GM23248 (cell line): Measurements from ENCODE around the gene MX1. TPM values are rescaled to one million over a fixed set of nuclear protein-coding genes. Genes with fewer than 3 reads are reported as not detected.

Source experiments
- DNase-seq: peaks from one replicate; pipeline ENCODE4 v3.0.0-alpha.2; 2015
- H2AFZ ChIP-seq: fragments of 200-600 bp; sonication (generic); 2 replicates; pipeline ENCODE4 v1.6.1; 2016; ENCODE audit warnings: antibody characterized with exemption
- H3F3A ChIP-seq: fragments of 200-600 bp; sonication (generic); 2 replicates; pipeline ENCODE4 v1.6.1; 2016; ENCODE audit warnings: mild to moderate bottlenecking, antibody characterized with exemption, mixed run types; ENCODE audit not compliant: insufficient read depth
- H3K27ac ChIP-seq: fragments of 200-600 bp; sonication (generic); 2 replicates; pipeline ENCODE4 v1.5.1; 2016; ENCODE audit warnings: mild to moderate bottlenecking
- H3K27me3 ChIP-seq: fragments of 200-600 bp; sonication (generic); replicated peaks from 2 replicates; pipeline ENCODE4 v1.6.1; 2016; ENCODE audit warnings: mild to moderate bottlenecking; ENCODE audit not compliant: insufficient read depth
- H3K36me3 ChIP-seq: fragments of 200-600 bp; sonication (generic); 2 replicates; pipeline ENCODE4 v1.6.1; 2016; ENCODE audit warnings: low read depth, mild to moderate bottlenecking
- H3K4me1 ChIP-seq: fragments of 200-600 bp; sonication (generic); 2 replicates; pipeline ENCODE4 v1.6.1; 2016; ENCODE audit warnings: mild to moderate bottlenecking; ENCODE audit not compliant: insufficient read depth
- H3K4me2 ChIP-seq: fragments of 200-600 bp; sonication (generic); one replicate; pipeline ENCODE4 v1.6.1; 2016; ENCODE audit warnings: mild to moderate bottlenecking; ENCODE audit not compliant: unreplicated experiment
- H3K4me3 ChIP-seq: fragments of 200-600 bp; sonication (generic); 2 replicates; pipeline ENCODE4 v1.5.1; 2016; ENCODE audit warnings: mild to moderate bottlenecking
- H3K79me2 ChIP-seq: fragments of 200-600 bp; sonication (generic); 2 replicates; pipeline ENCODE4 v1.6.1; 2016; ENCODE audit warnings: mild to moderate bottlenecking; ENCODE audit not compliant: insufficient read depth
- H3K9ac ChIP-seq: fragments of 200-600 bp; sonication (generic); 2 replicates; pipeline ENCODE4 v1.6.1; 2016; ENCODE audit warnings: mild to moderate bottlenecking
- H3K9me2 ChIP-seq: fragments of 200-600 bp; sonication (generic); 2 replicates; pipeline ENCODE4 v1.6.1; 2016; ENCODE audit warnings: mixed run types, mild to moderate bottlenecking, moderate library complexity; ENCODE audit not compliant: insufficient read depth
- H3K9me3 ChIP-seq: fragments of 200-600 bp; sonication (generic); one replicate; pipeline ENCODE4 v1.6.1; 2017; ENCODE audit warnings: low read depth
- H4K20me1 ChIP-seq: fragments of 200-600 bp; sonication (generic); 2 replicates; pipeline ENCODE4 v1.6.0; 2016; ENCODE audit not compliant: insufficient read depth
- EZH2 ChIP-seq: fragments of 200-600 bp; sonication (generic); IDR thresholded peaks from 2 replicates; pipeline ENCODE4 v1.6.1; 2018; ENCODE audit warnings: antibody characterized with exemption, mild to moderate bottlenecking; ENCODE audit not compliant: insufficient read depth, poor library complexity, severe bottlenecking
- EZH2phosphoT487 ChIP-seq: fragments of 200-600 bp; sonication (generic); IDR thresholded peaks from 2 replicates; pipeline ENCODE4 v1.6.1; 2018; ENCODE audit warnings: antibody characterized with exemption, moderate library complexity, mild to moderate bottlenecking, low read depth; ENCODE audit not compliant: insufficient read depth
- WGBS, 2 experiments: methylation state at CpG; one replicate each; pipeline ENCODE4 v1.1.6; 2015 to 2017; ENCODE audit warnings: low lambda C conversion rate in 2 of 2, low coverage in 1 of 2; ENCODE audit errors: missing lambda C conversion rate in 2 of 2; 5-methylcytosine and 5-hydroxymethylcytosine counted together
- in situ Hi-C: fragments of 300-500 bp; cut with MboI; formaldehyde crosslinking; loops from 2 replicates; pipeline ENCODE4 v1.15.0; 2020
- polyA plus RNA-seq: library from polyadenylated mRNA; unstranded; fragments of >200 nt; fragmentation: Nextera tagmentation; extraction: Ambion mirVana; gene quantifications from 2 replicates; pipeline ENCODE4 v1.2.1, GENCODE V29; 2016
- total RNA-seq: library from RNA; depleted of rRNA; stranded (reverse); fragments of >200 nt; shearing (Covaris generic); gene quantifications from 2 replicates; pipeline ENCODE4 v1.2.3, GENCODE V29; 2014

Gene MX1
- total and polyA plus RNA-seq, 2 experiments from 2014 or later = 1.6 to 1.9 TPM

- Histone ChIP-seq H3K4me1 (no peaks in the 10 kb centered on the region), H3K36me3 (no peaks in the 10 kb centered on the region), H4K20me1 (no peaks in the 10 kb centered on the region), H3K9me3 (no peaks in the 10 kb centered on the region), H2AFZ (no peak overlapping the region), H3K4me2 (no peak overlapping the region), H3K9ac (no peak overlapping the region), H3F3A (no peaks in the 10 kb centered on the region), H3K27ac (no peak overlapping the region), H3K79me2 (no peaks in the 10 kb centered on the region), H3K4me3 (no peak overlapping the region), H3K27me3 (peaks cover 4% of the 10 kb centered on the region; the same call in 1 of the 2 replicates), H3K9me2 (no peaks in the 10 kb centered on the region)
- 79 to 86% methylated on average over 32 to 33 of the region's 33 CpGs for WGBS, 2 experiments
- in situ Hi-C loops = no loop called here
- no peak for DNase-seq
- no peak for TF ChIP-seq EZH2
- TF ChIP-seq EZH2phosphoT487 = no peak
Measured at GRCh38 chr21:41472753-41473548, 46.9 kb downstream of the MX1 start.

- Histone ChIP-seq H3K9ac (no peak overlapping the region), H3K36me3 (no peaks in the 10 kb centered on the region), H3K4me2 (no peak overlapping the region), H4K20me1 (no peaks in the 10 kb centered on the region), H3K9me3 (no peaks in the 10 kb centered on the region), H3K27me3 (peaks cover 3% of the 10 kb centered on the region; the same call in 1 of the 2 replicates), H3K9me2 (no peaks in the 10 kb centered on the region), H3K4me1 (no peaks in the 10 kb centered on the region), H3K27ac (no peak overlapping the region), H3K4me3 (no peak overlapping the region), H3K79me2 (no peaks in the 10 kb centered on the region), H2AFZ (no peak overlapping the region), H3F3A (no peaks in the 10 kb centered on the region)
- WGBS, 2 experiments = 73 to 78% methylated on average over 14 to 15 of the region's 15 CpGs
- DNase-seq = no peak
- in situ Hi-C loops = no loop called here
- TF ChIP-seq EZH2 (no peak), EZH2phosphoT487 (no peak)
Measured at GRCh38 chr21:41475714-41476420, 49.8 kb downstream of the MX1 start.

GRCh38 chr21:41477641-41478318, 51.7 kb downstream of the MX1 start:
- no peaks in the 10 kb centered on the region for H3K79me2 ChIP-seq
- no peak overlapping the region for H3K9ac ChIP-seq
- in situ Hi-C loops = no loop called here
- H3K4me3 ChIP-seq = no peak overlapping the region
- TF ChIP-seq EZH2 (no peak), EZH2phosphoT487 (no peak)
- H3K27me3 ChIP-seq = no peaks in the 10 kb centered on the region; the same call in 1 of the 2 replicates
- H3K27ac ChIP-seq = no peak overlapping the region
- no peak overlapping the region for H3K4me2 ChIP-seq
- WGBS, 2 experiments = 44 to 52% methylated on average over 14 to 15 of the region's 15 CpGs
- DNase-seq = no peak
- H3K4me1 ChIP-seq = peaks cover 11% of the 10 kb centered on the region; the same call in 1 of the 2 replicates
- no peaks in the 10 kb centered on the region for H3K36me3 ChIP-seq
- H3F3A ChIP-seq = 0 out of 2 replicates have a peak, but pooled peaks cover 8% of the 10 kb centered on the region
- H3K9me3 ChIP-seq = no peaks in the 10 kb centered on the region
- no peaks in the 10 kb centered on the region for H4K20me1 ChIP-seq
- H3K9me2 ChIP-seq = no peaks in the 10 kb centered on the region
- H2AFZ ChIP-seq = no peak overlapping the region

GRCh38 chr21:41478319-41479177, 52.5 kb downstream of the MX1 start:
- in situ Hi-C loops = no loop called here
- H2AFZ ChIP-seq = no peak overlapping the region
- 0 out of 2 replicates have a peak, but pooled peaks cover 11% of the 10 kb centered on the region for H3F3A ChIP-seq
- H3K4me1 ChIP-seq = peaks cover 13% of the 10 kb centered on the region; the same call in 1 of the 2 replicates
- no peak overlapping the region for H3K4me3 ChIP-seq
- 71 to 74% methylated on average over 11 of the region's 11 CpGs for WGBS, 2 experiments
- no peak for TF ChIP-seq EZH2phosphoT487
- TF ChIP-seq EZH2 = no peak
- H3K4me2 ChIP-seq = no peak overlapping the region
- no peaks in the 10 kb centered on the region for H3K36me3 ChIP-seq
- no peaks in the 10 kb centered on the region; the same call in 1 of the 2 replicates for H3K27me3 ChIP-seq
- no peak overlapping the region for H3K27ac ChIP-seq
- H4K20me1 ChIP-seq = no peaks in the 10 kb centered on the region
- no peaks in the 10 kb centered on the region for H3K9me2 ChIP-seq
- no peak overlapping the region for H3K9ac ChIP-seq
- DNase-seq = no peak
- H3K79me2 ChIP-seq = no peaks in the 10 kb centered on the region
- H3K9me3 ChIP-seq = no peaks in the 10 kb centered on the region
